Omental fat pad (tissue), 4 donors: ENCODE measurements around the gene MAGI2. TPM values are rescaled to one million over a fixed set of nuclear protein-coding genes. Genes with fewer than 3 reads are reported as not detected.

Experiments
- ATAC-seq: fragments of 150-250 bp; one replicate; pipeline ENCODE4 v1.9.1; 2016; ENCODE audit warnings: mild to moderate bottlenecking, moderate library complexity; ENCODE audit not compliant: low FRiP score
- DNase-seq: peaks from one replicate; pipeline ENCODE4 v3.0.0-alpha.2; 2019; ENCODE audit warnings: low spot score
- CTCF ChIP-seq, 3 donors: fragments of 450-650 bp; IDR thresholded peaks; one replicate each; pipeline ENCODE4 v1.5.1; 2016 to 2017; ENCODE audit warnings: antibody characterized with exemption in 3 of 3, mild to moderate bottlenecking in 3 of 3, moderate library complexity in 2 of 3
- total RNA-seq, 4 donors: library from RNA; depleted of rRNA; stranded (reverse); fragments of >200 nt; gene quantifications; one replicate each; pipeline ENCODE4 v1.1.0, GENCODE V29; 2016

The MAGI2 gene
- total RNA-seq, 4 donors from 2014 or later = 9.3 to 20.6 (median 13.2) TPM

DNA sequence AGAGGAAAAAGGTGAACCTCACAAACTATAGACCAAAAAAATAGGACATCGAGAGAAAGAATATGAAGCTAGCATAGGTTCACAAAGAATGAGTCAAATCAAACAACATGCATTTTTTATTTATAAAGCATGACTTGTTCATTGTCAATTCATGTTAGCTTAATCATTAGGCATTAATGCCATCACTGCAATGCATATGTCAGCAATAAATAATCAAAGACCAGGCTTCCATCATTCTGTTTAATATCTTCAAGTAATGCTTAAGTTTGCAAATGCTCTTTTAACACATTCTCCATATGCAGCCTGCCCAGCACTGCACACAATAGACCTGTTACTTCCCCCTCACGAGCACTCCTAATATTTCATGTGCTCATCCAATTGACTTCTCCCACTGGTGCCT lies 8.9 kb upstream of the MAGI2 start:
- no peak for ATAC-seq
- DNase-seq = no peak
- no peak for TF ChIP-seq CTCF (IDR thresholded peaks at IDR 0.05)

GRCh38 chr7:79461660-79462059 lies 8.2 kb upstream of the MAGI2 start:
- TF ChIP-seq CTCF (IDR thresholded peaks at IDR 0.05) = no peak
- DNase-seq (no peak), ATAC-seq (peak; percentile 89)

DNA sequence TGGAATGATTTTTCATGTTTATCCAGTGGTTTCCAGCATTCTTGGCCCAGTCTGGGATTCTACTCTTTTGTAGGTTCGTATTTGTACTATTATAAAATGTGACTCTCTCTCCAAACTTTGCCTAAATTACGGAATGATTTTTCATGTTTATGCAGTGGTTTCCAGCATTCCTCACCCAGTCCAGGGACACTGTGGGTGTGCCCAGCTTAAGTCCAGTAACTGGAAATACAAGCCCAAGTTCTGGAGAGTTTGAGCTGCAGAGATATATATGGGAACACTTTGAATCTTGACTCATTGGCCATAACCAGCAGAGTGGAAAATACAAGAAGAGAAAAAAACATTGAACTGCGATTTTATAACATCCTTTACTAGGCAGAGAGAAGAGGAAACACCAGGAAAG lies 5.9 kb upstream of the MAGI2 start:
- ATAC-seq (no peak), DNase-seq (no peak)
- TF ChIP-seq CTCF (IDR thresholded peaks at IDR 0.05) = no peak

DNA sequence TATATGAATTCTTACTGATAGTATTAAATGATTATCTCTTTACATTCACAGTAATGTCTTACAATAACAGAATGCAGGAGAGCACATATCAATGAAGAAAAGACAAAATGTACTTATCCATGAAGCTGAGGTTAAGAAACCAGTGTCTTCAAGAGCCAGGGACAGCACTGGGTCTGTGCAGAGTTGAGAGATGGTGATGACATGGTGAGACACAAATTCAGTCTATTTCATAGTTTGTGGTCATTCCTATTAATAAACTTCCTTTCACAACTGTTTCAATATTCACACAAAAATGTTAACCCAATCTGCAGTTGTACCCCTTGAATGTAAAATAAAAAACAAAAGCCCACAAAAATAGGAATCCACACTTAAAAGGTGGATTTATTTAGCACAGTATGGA lies 5.3 kb upstream of the MAGI2 start:
- TF ChIP-seq CTCF (IDR thresholded peaks at IDR 0.05) = no peak
- DNase-seq (no peak), ATAC-seq (no peak)

DNA sequence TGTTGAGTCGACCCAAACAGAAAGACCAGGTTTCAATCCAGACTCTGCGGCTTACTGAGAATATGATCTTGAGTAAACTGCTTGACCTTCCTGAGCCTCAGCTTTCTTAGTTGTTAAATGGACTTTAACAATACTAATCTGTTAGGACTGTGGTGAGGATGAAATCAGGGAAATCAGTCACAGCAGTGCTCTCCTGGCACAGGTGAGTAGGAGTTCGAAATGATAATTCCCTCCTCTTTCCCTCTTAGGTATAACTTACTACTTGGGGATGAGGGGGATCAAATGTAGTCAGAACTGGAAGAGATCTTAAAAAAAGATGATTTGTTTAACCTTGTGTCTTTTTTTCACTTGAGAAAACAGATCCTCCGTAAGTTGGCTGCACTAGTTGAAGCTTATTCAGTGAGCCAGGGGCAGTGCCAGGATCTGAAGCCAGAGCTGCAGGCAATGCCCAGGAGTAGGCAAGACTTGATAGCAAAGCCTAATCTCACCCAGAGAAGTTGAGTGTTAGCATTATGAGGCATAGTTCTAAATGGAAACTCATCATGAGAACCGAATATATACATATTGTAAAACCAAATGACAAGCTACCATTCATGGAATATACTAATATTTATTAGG lies 1.8 kb upstream of the MAGI2 start:
- TF ChIP-seq CTCF (IDR thresholded peaks at IDR 0.05) = no peak
- ATAC-seq = no peak
- DNase-seq = no peak

DNA sequence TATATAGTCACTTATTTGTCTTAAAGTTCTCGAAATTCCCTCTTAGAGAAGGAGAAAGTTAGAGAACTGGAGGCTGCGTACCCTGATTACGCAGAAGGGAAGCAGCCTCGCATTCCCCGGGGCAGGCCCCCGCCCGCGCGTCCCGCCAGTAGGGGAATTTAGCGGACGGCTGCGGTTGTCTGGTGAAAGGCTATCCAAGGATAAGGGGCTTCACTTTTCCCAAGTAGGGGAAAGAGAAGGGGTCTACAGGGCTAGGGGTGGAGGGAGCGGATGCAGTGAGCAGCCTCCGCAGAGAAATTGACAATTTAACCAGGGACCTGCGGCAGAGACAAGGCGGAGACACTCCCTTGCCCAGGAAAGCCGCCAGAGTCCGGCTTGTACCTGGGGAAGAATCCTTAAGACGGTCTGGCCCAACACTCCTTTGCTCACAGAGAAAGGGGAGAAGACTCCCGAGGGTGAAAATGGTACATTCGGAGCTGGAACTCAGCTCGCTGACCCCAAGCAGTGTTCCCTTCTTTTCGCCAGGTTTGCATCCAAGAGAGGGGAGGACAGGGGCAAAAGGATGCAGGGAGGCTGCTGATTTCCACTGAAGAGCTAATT lies 994 bp upstream of the MAGI2 start:
- DNase-seq (peak; percentile 35), ATAC-seq (peak; percentile 22)
- no peak for TF ChIP-seq CTCF (IDR thresholded peaks at IDR 0.05)

GRCh38 chr7:79453266-79453557 lies 255 bp downstream of the MAGI2 start:
- DNase-seq (no peak), ATAC-seq (no peak)
- no peak for TF ChIP-seq CTCF (IDR thresholded peaks at IDR 0.05)
